ENCODE data around the gene ACOT9.

Gene ACOT9

GRCh38 chrX:23742697-23743622 is at the start of gene ACOT9:
Gene ACOT9, minus strand, starts transcription at chrX:23743276. Its CDS starts 132 bp downstream, at chrX:23743144.
- peak within 1 kb of the TSS; percentile 90 for H3K4me3 Mint-ChIP-seq
- H3K4me1 Mint-ChIP-seq (ENCODE audit: low read depth), result peaks cover 21% of the 10 kb centered on the region

DNA sequence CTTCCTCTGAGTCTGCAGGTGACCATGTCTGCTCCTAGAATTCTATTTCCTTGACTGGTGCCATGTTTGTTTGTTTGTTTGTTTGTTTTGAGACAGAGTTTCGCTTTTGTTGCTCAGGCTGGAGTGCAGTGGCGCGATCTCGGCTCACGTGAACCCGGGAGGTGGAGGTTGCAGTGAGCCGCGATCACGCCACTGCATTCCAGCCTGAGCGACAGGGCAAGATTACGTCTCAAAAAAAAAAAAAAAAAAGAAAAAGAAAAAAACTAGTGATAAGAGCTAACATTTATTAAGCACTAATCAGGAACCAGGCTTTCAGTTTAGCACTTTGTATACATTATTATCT is 47.0 kb upstream of the ACOT9 start:
- H3K36me3 Mint-ChIP-seq, result peaks cover 3% of the 10 kb centered on the region
- no peaks in the 10 kb centered on the region for H3K27me3 Mint-ChIP-seq
- H3K4me3 Mint-ChIP-seq, result no peak overlapping the region
- peaks cover 8% of the 10 kb centered on the region for H3K4me1 Mint-ChIP-seq (ENCODE audit: low read depth)
- H3K9me3 Mint-ChIP-seq (ENCODE audit: low read depth), result no peaks in the 10 kb centered on the region
- H3K27ac Mint-ChIP-seq, result no peak overlapping the region

More at GRCh38 chrX:23742697-23743622, at the start of gene ACOT9:
- H3K27ac Mint-ChIP-seq, result peak within 1 kb of the TSS; percentile 90
- H3K36me3 Mint-ChIP-seq, result no peaks in the 10 kb centered on the region
- no peaks in the 10 kb centered on the region for H3K9me3 Mint-ChIP-seq (ENCODE audit: low read depth)
- H3K27me3 Mint-ChIP-seq, result no peaks in the 10 kb centered on the region

GRCh38 chrX:23789386-23790154 is 46.5 kb upstream of the ACOT9 start:
- H3K4me1 Mint-ChIP-seq (ENCODE audit: low read depth), result peaks cover 13% of the 10 kb centered on the region

DNA sequence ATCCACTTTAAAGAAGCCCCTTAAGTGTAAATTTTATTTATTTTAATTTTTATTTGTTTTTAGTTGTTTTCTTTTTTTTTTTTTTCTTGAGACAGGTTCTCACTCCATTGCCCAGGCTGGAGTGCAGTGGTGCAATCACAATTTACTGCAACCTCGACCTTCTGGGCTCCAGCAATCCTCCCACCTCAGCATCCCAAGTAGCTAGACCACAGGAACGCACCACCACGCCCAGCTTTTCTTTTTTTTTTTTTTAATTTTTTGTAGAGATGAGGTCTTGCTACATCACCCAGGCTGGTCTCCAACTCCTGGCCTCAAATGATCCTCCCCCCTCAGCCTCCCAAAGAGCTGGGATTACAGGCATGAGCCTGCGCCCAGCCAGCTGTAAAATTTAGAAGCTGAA is 45.9 kb upstream of the ACOT9 start:
- H3K27ac Mint-ChIP-seq, result no peak overlapping the region
- H3K9me3 Mint-ChIP-seq (ENCODE audit: low read depth), result no peaks in the 10 kb centered on the region
- peaks cover 4% of the 10 kb centered on the region for H3K36me3 Mint-ChIP-seq
- no peak overlapping the region for H3K4me3 Mint-ChIP-seq
- peaks cover 19% of the 10 kb centered on the region for H3K4me1 Mint-ChIP-seq (ENCODE audit: low read depth)
- H3K27me3 Mint-ChIP-seq, result no peaks in the 10 kb centered on the region

More at GRCh38 chrX:23789386-23790154, 46.5 kb upstream of the ACOT9 start:
- Mint-ChIP-seq H3K27ac (no peak overlapping the region), H3K27me3 (no peaks in the 10 kb centered on the region), H3K9me3 (ENCODE audit: low read depth) (no peaks in the 10 kb centered on the region), H3K4me3 (no peak overlapping the region), H3K36me3 (peaks cover 4% of the 10 kb centered on the region)

DNA sequence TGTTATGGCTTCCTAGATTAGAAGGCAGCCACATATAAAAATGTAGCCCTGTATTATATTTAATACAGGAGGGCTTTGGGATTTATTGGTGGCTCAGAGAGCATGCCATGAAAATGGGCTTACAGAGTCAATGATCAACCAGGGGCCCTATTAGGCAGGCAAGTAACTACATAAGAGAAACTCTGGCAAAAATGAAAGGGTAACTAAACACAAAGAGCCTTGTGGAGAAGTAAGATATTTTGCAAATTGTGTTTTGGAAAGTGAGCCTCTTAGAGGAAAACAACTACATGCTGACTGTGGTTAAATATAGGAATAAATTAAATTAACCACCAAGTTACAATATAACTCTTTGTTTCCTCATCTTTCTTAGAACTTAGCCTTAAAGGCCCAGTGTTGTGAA is 45.4 kb upstream of the ACOT9 start:
- Mint-ChIP-seq H3K4me3 (no peak overlapping the region), H3K27ac (no peak overlapping the region), H3K9me3 (ENCODE audit: low read depth) (no peaks in the 10 kb centered on the region), H3K36me3 (peaks cover 4% of the 10 kb centered on the region), H3K27me3 (no peaks in the 10 kb centered on the region), H3K4me1 (ENCODE audit: low read depth) (peaks cover 21% of the 10 kb centered on the region)

- no peak overlapping the region for H3K4me3 Mint-ChIP-seq
- no peaks in the 10 kb centered on the region for H3K9me3 Mint-ChIP-seq (ENCODE audit: low read depth)
- H3K27me3 Mint-ChIP-seq, result no peaks in the 10 kb centered on the region
- no peak overlapping the region for H3K27ac Mint-ChIP-seq
- H3K4me1 Mint-ChIP-seq (ENCODE audit: low read depth), result peaks cover 22% of the 10 kb centered on the region
- peaks cover 4% of the 10 kb centered on the region for H3K36me3 Mint-ChIP-seq
Measured at GRCh38 chrX:23787745-23788118, 44.7 kb upstream of the ACOT9 start.

- no peak overlapping the region for H3K4me3 Mint-ChIP-seq
- peaks cover 31% of the 10 kb centered on the region for H3K4me1 Mint-ChIP-seq (ENCODE audit: low read depth)
- H3K36me3 Mint-ChIP-seq, result peaks cover 4% of the 10 kb centered on the region
- no peaks in the 10 kb centered on the region for H3K27me3 Mint-ChIP-seq
- no peaks in the 10 kb centered on the region for H3K9me3 Mint-ChIP-seq (ENCODE audit: low read depth)
- H3K27ac Mint-ChIP-seq, result peak overlapping the region; percentile 34
Measured at GRCh38 chrX:23786268-23786815, 43.3 kb upstream of the ACOT9 start.

DNA sequence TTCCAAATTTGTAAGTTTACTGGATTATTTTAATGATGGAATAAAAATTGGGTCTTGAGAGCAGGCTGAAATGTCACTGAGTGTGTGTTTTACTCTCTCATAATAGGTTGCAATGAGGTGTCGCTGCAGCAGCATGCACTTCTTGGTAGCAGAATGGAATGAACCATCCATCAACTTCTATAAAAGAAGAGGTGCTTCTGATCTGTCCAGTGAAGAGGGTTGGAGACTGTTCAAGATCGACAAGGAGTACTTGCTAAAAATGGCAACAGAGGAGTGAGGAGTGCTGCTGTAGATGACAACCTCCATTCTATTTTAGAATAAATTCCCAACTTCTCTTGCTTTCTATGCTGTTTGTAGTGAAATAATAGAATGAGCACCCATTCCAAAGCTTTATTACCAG is 42.5 kb upstream of the ACOT9 start:
- H3K27me3 Mint-ChIP-seq, result no peaks in the 10 kb centered on the region
- H3K36me3 Mint-ChIP-seq, result peaks cover 4% of the 10 kb centered on the region
- H3K4me1 Mint-ChIP-seq (ENCODE audit: low read depth), result peaks cover 37% of the 10 kb centered on the region
- H3K4me3 Mint-ChIP-seq, result peak overlapping the region; percentile 94
- H3K27ac Mint-ChIP-seq, result peak overlapping the region; percentile 58
- H3K9me3 Mint-ChIP-seq (ENCODE audit: low read depth), result no peaks in the 10 kb centered on the region

- Mint-ChIP-seq H3K27me3 (no peaks in the 10 kb centered on the region), H3K4me1 (ENCODE audit: low read depth) (peaks cover 38% of the 10 kb centered on the region), H3K27ac (peak overlapping the region; percentile 86), H3K9me3 (ENCODE audit: low read depth) (no peaks in the 10 kb centered on the region), H3K36me3 (peaks cover 4% of the 10 kb centered on the region), H3K4me3 (peak overlapping the region; percentile 94)
Measured at GRCh38 chrX:23784470-23785331, 41.6 kb upstream of the ACOT9 start.

GRCh38 chrX:23783589-23784469 is 40.8 kb upstream of the ACOT9 start:
- Mint-ChIP-seq H3K4me3 (peak overlapping the region; percentile 94), H3K27me3 (no peaks in the 10 kb centered on the region), H3K36me3 (peaks cover 4% of the 10 kb centered on the region), H3K9me3 (ENCODE audit: low read depth) (no peaks in the 10 kb centered on the region), H3K27ac (peak overlapping the region; percentile 86), H3K4me1 (ENCODE audit: low read depth) (peaks cover 38% of the 10 kb centered on the region)

GRCh38 chrX:23782863-23783588 is 40.0 kb upstream of the ACOT9 start, which contains the start of gene SAT1:
Gene SAT1, plus strand, starts transcription at chrX:23783173. Its CDS starts 179 bp downstream, at chrX:23783352.
- H3K4me1 Mint-ChIP-seq (ENCODE audit: low read depth), result peaks cover 38% of the 10 kb centered on the region
- peaks cover 4% of the 10 kb centered on the region for H3K36me3 Mint-ChIP-seq
- H3K4me3 Mint-ChIP-seq, result peak within 1 kb of the TSS; percentile 94
- no peaks in the 10 kb centered on the region for H3K27me3 Mint-ChIP-seq
- H3K9me3 Mint-ChIP-seq (ENCODE audit: low read depth), result no peaks in the 10 kb centered on the region
- H3K27ac Mint-ChIP-seq, result peak within 1 kb of the TSS; percentile 97

DNA sequence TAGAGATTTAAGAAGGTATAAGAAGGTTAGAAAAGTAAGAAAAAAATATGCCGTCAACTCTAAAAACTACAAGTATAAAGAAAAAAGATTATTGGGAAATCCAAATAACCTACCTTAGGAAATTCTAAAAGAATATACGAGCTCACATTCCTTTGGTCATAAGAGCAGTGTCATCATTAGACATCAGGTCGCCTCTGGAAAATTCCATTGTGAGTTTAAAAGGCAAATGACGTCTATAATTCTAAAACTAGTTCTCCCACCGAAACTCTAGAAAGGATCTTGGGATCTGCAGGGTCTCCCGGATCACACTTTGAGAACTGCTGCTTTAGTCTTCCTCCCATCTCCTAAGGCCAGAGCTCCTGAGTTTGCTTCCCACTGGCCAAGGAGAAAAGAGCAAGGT is 39.4 kb upstream of the ACOT9 start:
- peak overlapping the region; percentile 94 for H3K4me3 Mint-ChIP-seq
- peaks cover 38% of the 10 kb centered on the region for H3K4me1 Mint-ChIP-seq (ENCODE audit: low read depth)
- peaks cover 4% of the 10 kb centered on the region for H3K36me3 Mint-ChIP-seq
- H3K27me3 Mint-ChIP-seq, result no peaks in the 10 kb centered on the region
- no peaks in the 10 kb centered on the region for H3K9me3 Mint-ChIP-seq (ENCODE audit: low read depth)
- H3K27ac Mint-ChIP-seq, result peak overlapping the region; percentile 97

DNA sequence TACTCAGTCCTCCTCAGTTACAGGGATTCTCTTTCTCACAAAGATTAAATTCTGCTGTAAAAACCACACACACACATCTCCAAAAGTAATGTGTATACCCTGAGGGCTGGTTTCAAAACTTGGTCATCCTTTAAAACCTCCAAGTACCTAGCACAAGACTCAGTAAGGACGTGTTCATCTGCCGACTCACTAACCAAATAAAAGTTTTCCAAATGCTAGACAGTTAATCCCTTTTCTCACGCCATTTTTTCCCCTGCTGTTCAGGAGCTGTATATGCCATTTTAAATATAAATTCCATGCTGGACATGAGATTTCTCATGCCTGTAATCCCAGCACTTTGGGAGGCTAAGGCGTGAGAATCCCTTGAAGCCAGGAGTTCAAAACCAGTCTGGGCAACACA is 35.9 kb upstream of the ACOT9 start:
- no peak overlapping the region for H3K4me3 Mint-ChIP-seq
- no peaks in the 10 kb centered on the region for H3K27me3 Mint-ChIP-seq
- H3K4me1 Mint-ChIP-seq (ENCODE audit: low read depth), result peaks cover 23% of the 10 kb centered on the region
- H3K36me3 Mint-ChIP-seq, result no peaks in the 10 kb centered on the region
- peak overlapping the region; percentile 22 for H3K27ac Mint-ChIP-seq
- H3K9me3 Mint-ChIP-seq (ENCODE audit: low read depth), result no peaks in the 10 kb centered on the region
